Endothelial cell of umbilical vein (primary cell): Measurements from ENCODE around the gene PTMA. TPM values are rescaled to one million over a fixed set of nuclear protein-coding genes. Genes with fewer than 3 reads are reported as not detected.
A peak's percentile ranks its signal among the peaks of the same experiment; 100 is the strongest.

Source experiments
- BruUV-seq: library from RNA; stranded (reverse); fragments of 400-500 nt; replicated peaks from 2 replicates; lab custom pipeline; 2021; lab: Mats Ljungman, UMichigan
- CTCF ChIA-PET: fragments of 300-600, 350-600 bp; sonication (Branson Sonifier 250); formaldehyde crosslinking; loops from one replicate; lab custom pipeline; 2021; ENCODE audit warnings: antibody characterized with exemption, inconsistent platforms; lab: Charles Lee
- POLR2A ChIA-PET: fragments of 300-600, 350-600 bp; sonication (Branson Sonifier 250); formaldehyde crosslinking; loops from one replicate; lab custom pipeline; 2021; ENCODE audit warnings: antibody characterized with exemption, inconsistent platforms; lab: Charles Lee
- DNase-seq: peaks from one replicate; pipeline ENCODE4 v3.0.0-alpha.2; 2011; ENCODE audit warnings: low read depth, low spot score
- FAIRE-seq: peaks from 2 replicates; lab custom pipeline; 2011; peaks lifted over from hg19 to GRCh38; lab: Jason Lieb, UNC
- H2AFZ ChIP-seq: 2 replicates; pipeline ENCODE4 v1.6.0; 2012; ENCODE audit warnings: low read depth, low read length, control low read depth, inconsistent platforms
- H3K27ac ChIP-seq: 2 replicates; pipeline ENCODE4 v1.5.1; 2011; ENCODE audit warnings: low read depth, mild to moderate bottlenecking, control low read depth, low read length, moderate library complexity; ENCODE audit not compliant: insufficient read depth
- H3K27me3 ChIP-seq, 2 experiments: 2 replicates each; pipeline versions ENCODE4 v1.6.0 to v1.6.1; 2011; ENCODE audit warnings: low read length in 2 of 2, mixed read lengths in 1 of 2; ENCODE audit not compliant: control insufficient read depth in 2 of 2, insufficient read depth in 2 of 2
- H3K36me3 ChIP-seq, 2 experiments: 2 replicates in 1 of 2; 3 replicates in 1 of 2; pipeline ENCODE4 v1.5.1; 2011; ENCODE audit warnings: low read length in 2 of 2, mild to moderate bottlenecking in 1 of 2, moderate library complexity in 1 of 2; ENCODE audit not compliant: control insufficient read depth in 2 of 2, insufficient read depth in 2 of 2; ENCODE audit errors: extremely low read depth in 1 of 2
- H3K4me1 ChIP-seq: 3 replicates; pipeline ENCODE4 v1.5.1; 2011; ENCODE audit warnings: mild to moderate bottlenecking, low read length; ENCODE audit not compliant: control insufficient read depth, insufficient read depth; ENCODE audit errors: extremely low read depth
- H3K4me2 ChIP-seq: 2 replicates; pipeline ENCODE4 v1.6.1; 2011; ENCODE audit warnings: low read length, control low read depth, mixed read lengths; ENCODE audit not compliant: insufficient read depth
- H3K4me3 ChIP-seq, 3 experiments: fragments of 200-600 bp in 1 of 3; sonication (generic), shearing (Covaris generic) in 1 of 3; replicated peaks in 1 of 3; 2 replicates each; pipeline ENCODE4 v1.5.1; 2011 to 2016; ENCODE audit warnings: control low read depth in 3 of 3, low read length in 3 of 3, mild to moderate bottlenecking in 2 of 3, inconsistent platforms in 1 of 3, low read depth in 1 of 3, moderate library complexity in 1 of 3; ENCODE audit not compliant: insufficient read depth in 1 of 3
- H3K79me2 ChIP-seq: 2 replicates; pipeline ENCODE4 v1.6.0; 2012; ENCODE audit warnings: low read length, inconsistent platforms; ENCODE audit not compliant: control insufficient read depth, insufficient read depth
- H3K9ac ChIP-seq: replicated peaks from 2 replicates; pipeline ENCODE3; 2011; ENCODE audit warnings: low read length, control low read depth; ENCODE audit not compliant: insufficient read depth; ENCODE audit errors: extremely low read depth
- H3K9me1 ChIP-seq: replicated peaks from 3 replicates; pipeline ENCODE4 v1.6.0; 2011; ENCODE audit warnings: mild to moderate bottlenecking, low read length; ENCODE audit not compliant: control insufficient read depth, insufficient read depth; ENCODE audit errors: extremely low read depth
- H3K9me3 ChIP-seq: replicated peaks from 2 replicates; pipeline ENCODE4 v1.5.1; 2012; ENCODE audit warnings: low read length, inconsistent platforms; ENCODE audit not compliant: control insufficient read depth, insufficient read depth
- H4K20me1 ChIP-seq: replicated peaks from 2 replicates; pipeline ENCODE3; 2011; ENCODE audit warnings: mild to moderate bottlenecking, low read length; ENCODE audit not compliant: control insufficient read depth, insufficient read depth; ENCODE audit errors: extremely low read depth
- EZH2 ChIP-seq: IDR thresholded peaks from 2 replicates; pipeline ENCODE4 v1.6.1; 2012; ENCODE audit warnings: borderline replicate concordance, low read depth, mild to moderate bottlenecking, moderate library complexity, low read length, inconsistent platforms; ENCODE audit not compliant: severe bottlenecking
- FOS ChIP-seq: IDR thresholded peaks from 2 replicates; pipeline ENCODE4 v1.6.1; 2011; ENCODE audit warnings: mild to moderate bottlenecking, low read length, moderate library complexity, borderline replicate concordance; ENCODE audit not compliant: insufficient read depth
- MAX ChIP-seq: IDR thresholded peaks from 2 replicates; pipeline ENCODE4 v1.6.1; 2011; ENCODE audit not compliant: insufficient read depth, insufficient read length
- MYC ChIP-seq: IDR thresholded peaks from one replicate; pipeline ENCODE4 v1.6.1; 2011; ENCODE audit warnings: mild to moderate bottlenecking, low read depth, low read length
- POLR2A ChIP-seq: IDR thresholded peaks from 2 replicates; pipeline ENCODE4 v1.6.1; 2012; ENCODE audit warnings: low read depth, mild to moderate bottlenecking, control low read depth, low read length
- POLR2AphosphoS5 ChIP-seq: IDR thresholded peaks from 2 replicates; pipeline ENCODE4 v1.6.1; 2012; ENCODE audit warnings: low read depth, mild to moderate bottlenecking, control low read depth, low read length, moderate library complexity; ENCODE audit not compliant: insufficient read depth
- dilution Hi-C: fragments of 300-500 bp; cut with MboI; formaldehyde crosslinking; loops from one replicate; pipeline ENCODE4 v1.15.0; 2019; ENCODE audit warnings: low sequenced_read_pairs; ENCODE audit not compliant: extremely low pct_ligation_motif_present
- intact Hi-C: fragments of 100-400 bp; cut with micrococcal nuclease; formaldehyde crosslinking; loops from one replicate; pipeline ENCODE4 v1.10.0; 2022
- polyA plus RNA-seq, 4 experiments: library from polyadenylated mRNA; depleted of rRNA in 3 of 4; stranded (reverse) in 3 of 4; unstranded in 1 of 4; fragments of >200 nt; gene quantifications; 2 replicates each; pipeline versions ENCODE4 v1.2.1 to v1.2.3, GENCODE V29; 2011 to 2012; ENCODE audit warnings: missing spikeins in 1 of 4
- total RNA-seq: library from RNA; stranded (reverse); gene quantifications from 2 replicates; pipeline ENCODE4 v1.2.3, GENCODE V29; 2021

Gene PTMA
- total and polyA plus RNA-seq, 2 donors (not counting 3 experiments of a cell fraction or from before 2014, with no cell fraction given), result 404 to 1,488 TPM

GRCh38 chr2:231662028-231662810 lies 46.1 kb upstream of the PTMA start:
- Histone ChIP-seq H3K9me1 (no peaks in the 10 kb centered on the region), H3K9me3 (no peaks in the 10 kb centered on the region), H3K4me2 (peak overlapping the region; percentile 62), H3K36me3 (no peaks in the 10 kb centered on the region), H3K4me1 (peaks cover 23% of the 10 kb centered on the region), H3K27ac (peak overlapping the region; percentile 57), H3K9ac (peak overlapping the region; percentile 67), H3K27me3 (no peaks in the 10 kb centered on the region), H3K79me2 (no peaks in the 10 kb centered on the region), H2AFZ (peak overlapping the region; percentile 58), H4K20me1 (no peaks in the 10 kb centered on the region), H3K4me3 (peak overlapping the region in 2 of 3 experiments; percentile 25 to 32)
- intact Hi-C loops (loop anchor here (1.0 to 2.0 kb wide), 4 partner anchors 19 to 48 kb away; no protein-coding TSS in a partner anchor), dilution Hi-C loops (no loop called here)
- ChIA-PET CTCF (interaction anchor here (0.9 to 1.5 kb wide), 4 partner anchors 9 to 15 kb away, joined by 3 to 7 read pairs (median 4); no protein-coding TSS in a partner anchor), POLR2A (no interaction called here)
- DNase-seq (peak; percentile 97), FAIRE-seq (peak; percentile 96)
- peak; percentile 95 for TF ChIP-seq POLR2AphosphoS5
- TF ChIP-seq EZH2, result no peak
- peak; percentile 24 for TF ChIP-seq MYC
- TF ChIP-seq FOS, result no peak
- peak; percentile 84 for TF ChIP-seq MAX
- TF ChIP-seq POLR2A, result peak; percentile 85
- BruUV-seq, result no TSS peak
